SK-N-SH treated with all-trans-retinoic acid at 6 μM for 48 hours (cell line): ENCODE data around the gene HOXA6.

ENCODE experiments used
- ARNTL ChIP-seq: fragments of 450-650 bp; formaldehyde crosslinking; IDR thresholded peaks from 2 replicates; pipeline ENCODE4 v1.5.0; 2020; ENCODE audit warnings: low read depth, mild to moderate bottlenecking, moderate library complexity, borderline replicate concordance
- BACH2 ChIP-seq: fragments of 250-450 bp; sonication (Bioruptor Pico); IDR thresholded peaks from 2 replicates; pipeline ENCODE4 v1.9.0; 2021; ENCODE audit warnings: mild to moderate bottlenecking, borderline replicate concordance
- ESRRG ChIP-seq: fragments of 250-450 bp; sonication (Bioruptor Pico); IDR thresholded peaks from 2 replicates; pipeline ENCODE4 v1.6.1; 2021; ENCODE audit warnings: mild to moderate bottlenecking
- RARB ChIP-seq: fragments of 250-450 bp; sonication (Bioruptor Pico); IDR thresholded peaks from 2 replicates; pipeline ENCODE4 v1.8.0; 2021; ENCODE audit warnings: mild to moderate bottlenecking, moderate library complexity
- ZNF70 ChIP-seq: fragments of 450-650 bp; formaldehyde crosslinking; IDR thresholded peaks from 2 replicates; pipeline ENCODE4 v1.5.0; 2020; ENCODE audit warnings: mild to moderate bottlenecking, moderate library complexity
- TF ChIP-seq, protein P1 (sequence below): fragments of 250-450 bp; sonication (Bioruptor Pico); IDR thresholded peaks from 2 replicates; pipeline ENCODE4 v1.5.1; 2021; ENCODE audit warnings: mild to moderate bottlenecking, moderate library complexity

DNA sequence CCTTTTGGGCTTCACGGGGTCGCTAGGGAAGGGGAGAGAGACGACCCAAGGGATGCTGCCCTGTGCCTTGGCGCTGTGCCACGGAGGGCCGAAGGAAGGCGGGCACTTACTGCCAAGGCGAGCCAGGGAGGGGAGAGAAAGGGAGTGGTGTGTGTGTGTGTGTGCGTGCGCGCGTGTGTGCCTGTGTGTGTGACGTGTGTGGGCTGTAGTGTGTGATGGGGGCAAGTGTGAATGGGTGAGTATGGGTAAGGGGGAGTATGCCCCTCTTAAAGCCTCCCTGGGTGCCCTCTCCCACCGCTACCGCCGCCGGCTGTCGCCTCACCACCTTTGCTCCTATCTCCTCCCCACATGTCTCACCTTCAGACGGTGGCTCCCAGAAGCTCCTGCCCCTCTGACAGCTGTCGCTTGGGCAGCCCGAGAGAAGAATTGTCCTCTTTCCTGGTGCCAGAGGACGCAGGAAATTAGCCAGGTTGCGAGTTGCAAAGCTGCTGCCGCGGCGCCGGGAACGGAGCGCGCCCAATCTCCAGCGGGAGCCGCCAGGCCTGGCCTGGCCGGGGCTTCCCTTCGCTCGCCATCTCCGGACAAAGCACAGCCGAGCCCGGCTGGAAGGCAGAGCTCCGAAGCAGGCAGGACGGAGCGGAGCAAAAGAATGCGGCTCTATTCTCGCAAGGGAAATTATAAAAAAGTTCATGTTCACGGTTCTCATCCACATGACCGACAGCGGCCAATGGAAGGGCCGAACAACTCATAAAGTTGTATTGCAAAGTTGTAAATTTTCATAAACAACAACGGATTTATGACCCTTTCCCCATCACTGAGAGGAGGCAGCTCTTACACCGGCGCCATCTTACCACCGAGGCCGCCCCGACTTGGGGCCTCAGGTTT lies 4.6 kb upstream of the HOXA6 start, which contains the start of gene HOXA3:
- TF ChIP-seq, protein P1, sequence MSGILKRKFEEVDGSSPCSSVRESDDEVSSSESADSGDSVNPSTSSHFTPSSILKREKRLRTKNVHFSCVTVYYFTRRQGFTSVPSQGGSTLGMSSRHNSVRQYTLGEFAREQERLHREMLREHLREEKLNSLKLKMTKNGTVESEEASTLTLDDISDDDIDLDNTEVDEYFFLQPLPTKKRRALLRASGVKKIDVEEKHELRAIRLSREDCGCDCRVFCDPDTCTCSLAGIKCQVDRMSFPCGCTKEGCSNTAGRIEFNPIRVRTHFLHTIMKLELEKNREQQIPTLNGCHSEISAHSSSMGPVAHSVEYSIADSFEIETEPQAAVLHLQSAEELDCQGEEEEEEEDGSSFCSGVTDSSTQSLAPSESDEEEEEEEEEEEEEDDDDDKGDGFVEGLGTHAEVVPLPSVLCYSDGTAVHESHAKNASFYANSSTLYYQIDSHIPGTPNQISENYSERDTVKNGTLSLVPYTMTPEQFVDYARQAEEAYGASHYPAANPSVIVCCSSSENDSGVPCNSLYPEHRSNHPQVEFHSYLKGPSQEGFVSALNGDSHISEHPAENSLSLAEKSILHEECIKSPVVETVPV (CRISPR knock-in tag), result no peak
- TF ChIP-seq ZNF70 (CRISPR knock-in tag), result no peak
- no peak for TF ChIP-seq RARB (CRISPR knock-in tag)
- no peak for TF ChIP-seq ARNTL (CRISPR knock-in tag)
- TF ChIP-seq ESRRG (CRISPR knock-in tag), result no peak
- TF ChIP-seq BACH2, result no peak
